H1 (cell line): ENCODE data around the gene CORO7. TPM values are rescaled to one million over a fixed set of nuclear protein-coding genes. Genes with fewer than 3 reads are reported as not detected.

Experiments
- CTCF ChIA-PET: fragments of 300-600 bp; sonication (Branson Sonifier 250); formaldehyde crosslinking; loops from one replicate; lab custom pipeline; 2021; ENCODE audit not compliant: partially characterized antibody; lab: Charles Lee
- POLR2A ChIA-PET: fragments of 300-600 bp; sonication (Branson Sonifier 250); formaldehyde crosslinking; loops from one replicate; lab custom pipeline; 2021; ENCODE audit warnings: inconsistent platforms; ENCODE audit not compliant: partially characterized antibody; lab: Charles Lee
- DNase-seq, 2 experiments: peaks; one replicate each; pipeline versions ENCODE4 v3.0.0 to v3.0.0-alpha.2; 2010 to 2022; ENCODE audit warnings: low spot score in 2 of 2, low read depth in 1 of 2, mixed read lengths in 1 of 2
- FAIRE-seq: peaks from 2 replicates; lab custom pipeline; 2011; peaks lifted over from hg19 to GRCh38; lab: Jason Lieb, UNC
- H2AFZ ChIP-seq: 2 replicates; pipeline ENCODE4 v1.8.1; 2012; ENCODE audit warnings: low read length, inconsistent platforms
- H2AK5ac ChIP-seq: 2 replicates; pipeline ENCODE4 v1.6.1; 2013; ENCODE audit warnings: low read depth, low read length
- H2BK120ac ChIP-seq: replicated peaks from 2 replicates; pipeline ENCODE3; 2013; ENCODE audit warnings: low read depth, low read length, inconsistent platforms
- H2BK12ac ChIP-seq: 2 replicates; pipeline ENCODE4 v1.6.1; 2013; ENCODE audit warnings: low read depth, low read length
- H2BK15ac ChIP-seq: 2 replicates; pipeline ENCODE4 v1.6.1; 2013; ENCODE audit warnings: low read length
- H2BK20ac ChIP-seq: 2 replicates; pipeline ENCODE4 v1.6.1; 2013; ENCODE audit warnings: low read length
- H2BK5ac ChIP-seq: 2 replicates; pipeline ENCODE4 v1.6.1; 2013; ENCODE audit warnings: low read depth, low read length
- H3K14ac ChIP-seq: 2 replicates; pipeline ENCODE4 v1.6.1; 2013; ENCODE audit warnings: inconsistent platforms; ENCODE audit not compliant: insufficient read length
- H3K18ac ChIP-seq: 2 replicates; pipeline ENCODE4 v1.6.1; 2013; ENCODE audit warnings: low read length; ENCODE audit errors: extremely low read depth
- H3K23ac ChIP-seq: 2 replicates; pipeline ENCODE4 v1.6.1; 2013; ENCODE audit warnings: inconsistent platforms; ENCODE audit not compliant: insufficient read length
- H3K23me2 ChIP-seq: 2 replicates; pipeline ENCODE4 v1.6.1; 2013; ENCODE audit warnings: low read depth, low read length
- H3K27ac ChIP-seq: 2 replicates; pipeline ENCODE4 v1.6.1; 2011; ENCODE audit warnings: low read depth, low read length, inconsistent platforms
- H3K27me3 ChIP-seq, 4 experiments: replicated peaks in 1 of 4; 1 replicate in 1 of 4; 2 replicates in 3 of 4; pipeline versions ENCODE4 v1.6.1 to v1.8.1; 2011 to 2013; ENCODE audit warnings: low read length in 3 of 4, mild to moderate bottlenecking in 3 of 4, inconsistent platforms in 2 of 4, mixed read lengths in 2 of 4, moderate library complexity in 1 of 4; ENCODE audit not compliant: control insufficient read depth in 3 of 4, insufficient read depth in 3 of 4; ENCODE audit errors: extremely low read depth in 1 of 4
- H3K36me3 ChIP-seq, 4 experiments: 2 replicates each; pipeline versions ENCODE4 v1.6.1 to v1.8.1; 2011 to 2013; ENCODE audit warnings: mild to moderate bottlenecking in 4 of 4, low read length in 3 of 4, moderate library complexity in 2 of 4, control low read depth in 1 of 4, inconsistent platforms in 1 of 4; ENCODE audit not compliant: insufficient read depth in 4 of 4, control insufficient read depth in 2 of 4
- H3K4ac ChIP-seq: replicated peaks from 2 replicates; pipeline ENCODE3; 2013; ENCODE audit warnings: low read length, low read depth, mixed read lengths, inconsistent platforms; ENCODE audit not compliant: insufficient read length
- H3K4me1 ChIP-seq, 4 experiments: replicated peaks in 1 of 4; 1 replicate in 1 of 4; 2 replicates in 3 of 4; pipeline versions ENCODE4 v1.6.1 to v1.8.1; 2011 to 2013; ENCODE audit warnings: low read length in 3 of 4, inconsistent platforms in 2 of 4, mixed read lengths in 1 of 4; ENCODE audit not compliant: insufficient read depth in 4 of 4, control insufficient read depth in 3 of 4
- H3K4me2 ChIP-seq, 2 experiments: 2 replicates each; pipeline versions ENCODE4 v1.6.1 to v1.8.1; 2011 to 2013; ENCODE audit warnings: low read depth in 2 of 2, low read length in 2 of 2, control low read depth in 1 of 2, inconsistent platforms in 1 of 2, mild to moderate bottlenecking in 1 of 2; ENCODE audit not compliant: insufficient read depth in 1 of 2
- H3K4me3 ChIP-seq, 4 experiments: fragments of 200-600, 300-600 bp in 1 of 4; sonication (generic), shearing (Covaris generic), sonication (Bioruptor Twin) in 1 of 4; 2 replicates each; pipeline versions ENCODE4 v1.5.1 to v1.8.1; 2011 to 2016; ENCODE audit warnings: low read length in 4 of 4, low read depth in 3 of 4, control low read depth in 2 of 4, inconsistent platforms in 2 of 4, mild to moderate bottlenecking in 2 of 4, mixed read lengths in 1 of 4, moderate library complexity in 1 of 4; ENCODE audit not compliant: insufficient read depth in 2 of 4; ENCODE audit errors: extremely low read depth in 1 of 4
- H3K56ac ChIP-seq: replicated peaks from 2 replicates; pipeline ENCODE3; 2013; ENCODE audit warnings: low read depth, mild to moderate bottlenecking, mixed read lengths, low read length, inconsistent platforms; ENCODE audit not compliant: insufficient read length
- H3K79me1 ChIP-seq: 2 replicates; pipeline ENCODE4 v1.6.1; 2013; ENCODE audit warnings: low read depth, low read length, control low read depth
- H3K79me2 ChIP-seq, 2 experiments: 2 replicates each; pipeline versions ENCODE4 v1.6.1 to v1.8.1; 2012 to 2013; ENCODE audit warnings: low read length in 2 of 2, mild to moderate bottlenecking in 2 of 2, inconsistent platforms in 1 of 2; ENCODE audit not compliant: insufficient read depth in 2 of 2, control insufficient read depth in 1 of 2
- H3K9ac ChIP-seq, 4 experiments: replicated peaks in 1 of 4; 1 replicate in 1 of 4; 2 replicates in 3 of 4; pipeline versions ENCODE4 v1.6.1 to v1.8.1; 2011 to 2013; ENCODE audit warnings: low read depth in 3 of 4, low read length in 3 of 4, control low read depth in 2 of 4, mild to moderate bottlenecking in 2 of 4, moderate library complexity in 2 of 4, inconsistent platforms in 1 of 4; ENCODE audit errors: extremely low read depth in 1 of 4
- H3K9me3 ChIP-seq, 2 experiments: 2 replicates each; pipeline versions ENCODE4 v1.6.1 to v1.8.1; 2012 to 2013; ENCODE audit warnings: mild to moderate bottlenecking in 2 of 2, moderate library complexity in 2 of 2, control low read depth in 1 of 2, inconsistent platforms in 1 of 2, low read depth in 1 of 2, low read length in 1 of 2, mixed read lengths in 1 of 2; ENCODE audit not compliant: insufficient read depth in 2 of 2
- H4K20me1 ChIP-seq, 2 experiments: replicated peaks in 1 of 2; 2 replicates each; pipeline versions ENCODE3 to v1.8.1; 2011 to 2013; ENCODE audit warnings: inconsistent platforms in 2 of 2, low read length in 2 of 2, mild to moderate bottlenecking in 1 of 2; ENCODE audit not compliant: insufficient read depth in 2 of 2, control insufficient read depth in 1 of 2
- H4K5ac ChIP-seq: 2 replicates; pipeline ENCODE4 v1.6.1; 2013; ENCODE audit warnings: low read length, low read depth, mixed read lengths, inconsistent platforms; ENCODE audit not compliant: insufficient read length
- H4K8ac ChIP-seq: 2 replicates; pipeline ENCODE4 v1.8.0; 2013; ENCODE audit warnings: mild to moderate bottlenecking, moderate library complexity, low read length, inconsistent platforms; ENCODE audit not compliant: insufficient read depth; ENCODE audit errors: extremely low read depth
- H4K91ac ChIP-seq: replicated peaks from 2 replicates; pipeline ENCODE3; 2013; ENCODE audit warnings: low read length, mixed read lengths, inconsistent platforms; ENCODE audit not compliant: insufficient read length
- BCL11A ChIP-seq, 2 experiments: IDR thresholded peaks; one replicate each; pipeline ENCODE4 v1.6.1; 2011; ENCODE audit warnings: low read depth in 2 of 2, low read length in 2 of 2, mild to moderate bottlenecking in 2 of 2
- CBX5 ChIP-seq: fragments of 300-800, 300-1000 bp; sonication (generic); IDR thresholded peaks from 2 replicates; pipeline ENCODE4 v1.7.1; 2016; ENCODE audit warnings: antibody characterized with exemption, low read length, low read depth
- CEBPB ChIP-seq: IDR thresholded peaks from 2 replicates; pipeline ENCODE4 v1.6.1; 2012; ENCODE audit warnings: low read depth, low read length
- HDAC2 ChIP-seq, 2 experiments: fragments of 300-600 bp in 1 of 2; sonication (generic) in 1 of 2; IDR thresholded peaks; 2 replicates each; pipeline ENCODE4 v1.6.1; 2011 to 2012; ENCODE audit warnings: low read depth in 2 of 2, low read length in 2 of 2, mild to moderate bottlenecking in 2 of 2, moderate library complexity in 2 of 2, borderline replicate concordance in 1 of 2, inconsistent platforms in 1 of 2
- JUND ChIP-seq: IDR thresholded peaks from 2 replicates; pipeline ENCODE4 v1.6.1; 2011; ENCODE audit warnings: mild to moderate bottlenecking, improper control_type of control experiment, low read length
- KDM5A ChIP-seq: fragments of 200-600 bp; IDR thresholded peaks from 2 replicates; pipeline ENCODE4 v1.7.1; 2012; ENCODE audit warnings: mild to moderate bottlenecking, low read length, inconsistent platforms, mixed read lengths
- NRF1 ChIP-seq: IDR thresholded peaks from 2 replicates; pipeline ENCODE4 v1.6.1; 2011; ENCODE audit warnings: mild to moderate bottlenecking, low read depth, low read length, improper control_type of control experiment
- POU5F1 ChIP-seq: IDR thresholded peaks from 2 replicates; pipeline ENCODE4 v1.6.1; 2011; ENCODE audit warnings: low read depth, mild to moderate bottlenecking, low read length, moderate library complexity
- RXRA ChIP-seq: IDR thresholded peaks from 2 replicates; pipeline ENCODE4 v1.6.1; 2011; ENCODE audit warnings: low read depth, mild to moderate bottlenecking, low read length, moderate library complexity; ENCODE audit not compliant: insufficient read depth
- TCF12 ChIP-seq: IDR thresholded peaks from 2 replicates; pipeline ENCODE4 v1.6.1; 2011; ENCODE audit warnings: low read depth, mild to moderate bottlenecking, low read length
- USF2 ChIP-seq: IDR thresholded peaks from 2 replicates; pipeline ENCODE4 v1.6.1; 2011; ENCODE audit warnings: low read length, improper control_type of control experiment
- WGBS, 2 experiments: shearing (Covaris generic) in 1 of 2; methylation state at CpG; one replicate each; pipeline versions ENCODE4 v1.1.6 to v1.1.7; 2013 to 2015; ENCODE audit warnings: low lambda C conversion rate in 2 of 2, mixed read lengths in 2 of 2, inconsistent platforms in 1 of 2, low coverage in 1 of 2, missing lambda C conversion rate in 1 of 2; ENCODE audit not compliant: insufficient replicate concordance in 2 of 2, insufficient coverage in 1 of 2, insufficient read length in 1 of 2; ENCODE audit errors: extremely low coverage in 1 of 2, missing lambda C conversion rate in 1 of 2; 5-methylcytosine and 5-hydroxymethylcytosine counted together
- polyA plus RNA-seq, 7 experiments: library from polyadenylated mRNA; depleted of rRNA in 3 of 7; stranded (reverse) in 5 of 7; unstranded in 2 of 7; fragments of >200 nt in 5 of 7; fragments of 200-250 nt in 2 of 7; gene quantifications; 1 replicate in 5 of 7; 2 replicates in 1 of 7; 4 replicates in 1 of 7; pipeline versions ENCODE4 v1.2.1 to v1.2.3, GENCODE V29; 2011 to 2013; ENCODE audit warnings: missing spikeins in 2 of 7, mixed read lengths in 2 of 7
- total RNA-seq: library from RNA; stranded (reverse); fragmentation: NEBNext Ultra II Directional; extraction: Animal tissue kit (Norgen Biotek cat#: 25700); gene quantifications from 2 replicates; pipeline ENCODE4 v1.2.1, GENCODE V29; 2021

CORO7 gene
- total and polyA plus RNA-seq, 2 of the 8 experiments (the other 6 are each of a cell fraction or from before 2014, with no cell fraction given): 25.2 to 29.8 TPM

DNA sequence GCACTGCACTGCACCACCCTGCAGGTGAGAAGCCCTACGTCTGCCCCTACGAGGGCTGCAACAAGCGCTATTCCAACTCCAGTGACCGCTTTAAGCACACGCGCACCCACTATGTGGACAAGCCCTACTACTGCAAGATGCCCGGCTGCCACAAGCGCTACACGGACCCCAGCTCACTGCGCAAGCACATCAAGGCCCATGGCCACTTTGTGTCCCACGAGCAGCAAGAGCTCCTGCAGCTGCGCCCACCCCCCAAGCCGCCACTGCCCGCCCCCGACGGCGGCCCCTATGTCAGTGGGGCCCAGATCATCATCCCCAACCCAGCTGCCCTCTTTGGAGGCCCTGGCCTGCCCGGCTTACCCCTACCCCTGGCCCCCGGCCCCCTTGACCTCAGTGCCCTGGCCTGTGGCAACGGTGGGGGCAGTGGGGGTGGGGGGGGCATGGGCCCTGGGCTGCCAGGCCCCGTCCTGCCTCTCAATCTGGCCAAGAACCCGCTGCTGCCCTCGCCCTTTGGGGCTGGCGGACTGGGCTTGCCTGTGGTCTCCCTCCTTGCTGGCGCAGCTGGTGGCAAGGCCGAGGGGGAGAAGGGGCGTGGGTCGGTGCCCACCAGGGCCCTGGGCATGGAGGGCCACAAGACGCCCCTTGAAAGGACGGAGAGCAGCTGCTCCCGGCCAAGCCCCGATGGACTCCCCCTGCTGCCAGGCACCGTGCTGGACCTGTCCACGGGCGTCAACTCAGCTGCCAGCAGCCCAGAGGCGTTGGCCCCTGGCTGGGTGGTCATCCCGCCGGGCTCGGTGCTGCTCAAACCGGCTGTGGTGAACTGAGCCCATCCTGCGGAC lies 79.5 kb downstream of the CORO7 start:
- Histone ChIP-seq H3K23me2 (no peaks in the 10 kb centered on the region), H3K18ac (no peak overlapping the region), H3K36me3 (peaks cover 0 to 15% (median 9%) of the 10 kb centered on the region in 4 experiments; a peak in 4 of 8 replicates), H2AK5ac (no peak overlapping the region), H3K23ac (no peak overlapping the region), H2BK20ac (no peak overlapping the region), H3K4me2 (no peak overlapping the region), H3K9ac (no peak overlapping the region), H3K4me1 (no peaks in the 10 kb centered on the region; a peak in 3 of 7 replicates), H2BK5ac (no peak overlapping the region), H3K79me1 (peaks cover 3% of the 10 kb centered on the region), H2BK15ac (no peak overlapping the region), H4K8ac (no peak overlapping the region; the same call in 1 of the 2 replicates), H3K56ac (no peak overlapping the region), H2BK12ac (no peak overlapping the region), H3K27me3 (no peaks in the 10 kb centered on the region), H2BK120ac (no peak overlapping the region), H3K4ac (no peak overlapping the region), H4K5ac (no peak overlapping the region), H3K27ac (no peak overlapping the region), H3K14ac (no peak overlapping the region), H3K4me3 (no peak overlapping the region), H4K91ac (no peak overlapping the region), H3K9me3 (no peaks in the 10 kb centered on the region), H2AFZ (no peak overlapping the region), H3K79me2 (peaks cover 0 to under 1% of the 10 kb centered on the region in 2 experiments; a peak in 1 of 4 replicates), H4K20me1 (peaks cover 21 to 29% of the 10 kb centered on the region in 2 experiments)
- ChIA-PET CTCF (interaction anchor here (1.6 to 17.1 kb wide), 9 partner anchors 9 to 83 kb away, joined by 4 to 211 read pairs (median 10); no protein-coding TSS in a partner anchor), POLR2A (interaction anchor here (0.6 to 16.2 kb wide), 16 partner anchors 13 to 115 kb away, joined by 3 to 154 read pairs (median 4); partner anchors contain the start of genes PAM16 and TFAP4)
- no peak for FAIRE-seq
- no peak for DNase-seq
- 93% methylated on average over 27 of the region's 41 CpGs; no CpG with 5 or more reads in 1 of the 2 experiments for WGBS, 2 experiments
- no peak for TF ChIP-seq CBX5
- no peak for TF ChIP-seq TCF12
- no peak for TF ChIP-seq KDM5A
- TF ChIP-seq POU5F1: no peak
- no peak for TF ChIP-seq RXRA
- no peak for TF ChIP-seq NRF1
- no peak for TF ChIP-seq USF2
- no peak for TF ChIP-seq BCL11A (IDR thresholded peaks at IDR 0.05; ENCODE audit: low read depth in 2 of 2, low read length in 2 of 2)
- TF ChIP-seq CEBPB: no peak
- no peak for TF ChIP-seq JUND
- no peak for TF ChIP-seq HDAC2 (IDR thresholded peaks at IDR 0.05; ENCODE audit: borderline replicate concordance in 1 of 2, low read depth in 2 of 2, low read length in 2 of 2)
